Neural progenitor cell (in vitro differentiated cells): ENCODE data around the gene SMIM1.

Source experiments
- CTCF ChIP-seq: fragments of 200-600 bp; sonication (generic); IDR thresholded peaks from 2 replicates; pipeline ENCODE4 v1.5.1; 2017; ENCODE audit warnings: antibody characterized with exemption, mild to moderate bottlenecking
- EZH2phosphoT487 ChIP-seq: fragments of 200-600 bp; sonication (generic); IDR thresholded peaks from 2 replicates; pipeline ENCODE4 v1.6.1; 2017; ENCODE audit warnings: antibody characterized with exemption

DNA sequence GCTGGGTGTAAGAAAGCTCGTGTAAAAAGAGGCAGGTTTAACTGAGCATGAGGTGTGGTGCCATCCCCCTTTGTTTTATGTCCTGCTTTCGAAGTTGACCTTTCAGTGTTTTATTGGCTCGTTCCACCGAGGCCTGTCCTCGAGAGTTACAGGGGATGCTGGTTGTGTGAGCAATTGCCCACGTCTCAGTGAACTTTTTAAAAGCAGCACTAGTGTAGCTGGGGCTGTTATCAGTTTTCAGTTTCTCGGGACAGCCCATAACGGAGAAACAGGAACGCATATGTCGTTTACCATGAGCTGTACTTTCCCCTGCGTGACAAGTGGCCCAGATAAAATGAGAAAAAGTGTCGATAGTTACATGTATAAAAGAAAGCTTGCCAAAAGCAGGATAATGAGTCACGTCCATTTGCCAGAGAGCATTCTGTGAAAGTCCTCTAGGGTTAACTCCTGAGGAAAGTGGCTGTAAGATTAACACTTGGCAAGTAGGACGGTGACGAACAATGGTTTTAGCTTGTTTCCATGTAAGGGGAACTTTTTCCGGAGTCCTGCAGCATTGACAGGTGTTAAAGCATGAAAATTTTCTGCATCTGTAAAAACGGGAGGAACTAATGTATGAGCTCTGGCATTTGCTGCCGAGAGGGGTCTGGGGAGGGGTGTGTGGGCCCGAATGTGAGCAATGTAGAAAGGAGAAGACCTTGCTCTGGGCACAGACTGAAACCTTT is 31.5 kb downstream of the SMIM1 start:
- TF ChIP-seq CTCF (no peak), EZH2phosphoT487 (no peak)
